Measurements from ENCODE around the gene PRDM4. TPM values are rescaled to one million over a fixed set of nuclear protein-coding genes. Genes with fewer than 3 reads are reported as not detected.
"Not testable (repeated sequence)": the region's sequence is repeated elsewhere in the genome, so short reads cannot be mapped to it uniquely, and the experiment has no call there.

PRDM4 gene
- total and polyA plus RNA-seq, 2 donors = 10.5 to 12.8 TPM

- not testable (repeated sequence) for H3K4me3 ChIP-seq (ENCODE audit: low read length in 2 of 2); H3K27ac ChIP-seq (ENCODE audit: low read depth in 1 of 2, low read length in 1 of 2); H3K9me3 ChIP-seq (ENCODE audit: control insufficient read depth in 2 of 2, insufficient read depth in 1 of 2, low read length in 1 of 2); H3K27me3 ChIP-seq (ENCODE audit: control insufficient read depth in 2 of 2, insufficient read depth in 1 of 2, low read length in 1 of 2); H3K36me3 ChIP-seq (ENCODE audit: control insufficient read depth in 2 of 2, insufficient read depth in 2 of 2, low read length in 1 of 2); DNase-seq (ENCODE audit: low read depth in 6 of 9, low spot score in 9 of 9); H3K4me1 ChIP-seq (ENCODE audit: control insufficient read depth in 2 of 2, insufficient read depth in 2 of 2, low read length in 2 of 2)
- no CpG with 5 or more reads among the region's 1 CpG for WGBS
These were observed 33.2 kb downstream of the PRDM4 start for GRCh38 chr12:107727742-107728141.

DNA sequence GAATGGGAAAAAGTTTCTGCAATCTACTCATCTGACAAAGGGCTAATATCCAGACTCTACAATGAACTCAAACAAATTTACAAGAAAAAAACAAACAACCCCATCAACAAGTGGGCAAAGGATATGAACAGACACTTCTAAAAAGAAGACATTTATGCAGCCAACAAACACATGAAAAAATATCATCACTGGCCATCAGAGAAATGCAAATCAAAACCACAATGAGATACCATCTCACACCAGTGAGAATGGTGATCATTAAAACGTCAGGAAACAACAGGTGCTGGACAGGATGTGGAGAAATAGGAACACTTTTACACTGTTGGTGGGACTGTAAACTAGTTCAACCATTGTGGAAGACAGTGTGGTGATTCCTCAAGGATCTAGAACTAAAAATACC, 33.6 kb downstream of the PRDM4 start:
- not testable (repeated sequence) for H3K9me3 ChIP-seq (ENCODE audit: control insufficient read depth in 2 of 2, insufficient read depth in 1 of 2, low read length in 1 of 2); H3K27ac ChIP-seq (ENCODE audit: low read depth in 1 of 2, low read length in 1 of 2); H3K4me3 ChIP-seq (ENCODE audit: low read length in 2 of 2); H3K27me3 ChIP-seq (ENCODE audit: control insufficient read depth in 2 of 2, insufficient read depth in 1 of 2, low read length in 1 of 2); H3K4me1 ChIP-seq (ENCODE audit: control insufficient read depth in 2 of 2, insufficient read depth in 2 of 2, low read length in 2 of 2); H3K36me3 ChIP-seq (ENCODE audit: control insufficient read depth in 2 of 2, insufficient read depth in 2 of 2, low read length in 1 of 2); DNase-seq (ENCODE audit: low read depth in 6 of 9, low spot score in 9 of 9)
- WGBS = 53% methylated on average over 1 of the region's 1 CpG

GRCh38 chr12:107718606-107719005, 42.3 kb downstream of the PRDM4 start:
- H3K4me1 ChIP-seq (ENCODE audit: control insufficient read depth in 2 of 2, insufficient read depth in 2 of 2, low read length in 2 of 2) = no peaks in the 10 kb centered on the region
- 100% methylated on average over 1 of the region's 1 CpG for WGBS
- H3K4me3 ChIP-seq (ENCODE audit: low read length in 2 of 2) = no peak overlapping the region
- H3K36me3 ChIP-seq (ENCODE audit: control insufficient read depth in 2 of 2, insufficient read depth in 2 of 2, low read length in 1 of 2) = peaks cover 9 to 12% of the 10 kb centered on the region in 2 donors
- DNase-seq (ENCODE audit: low read depth in 6 of 9, low spot score in 9 of 9) = no peak
- H3K27ac ChIP-seq (ENCODE audit: low read depth in 1 of 2, low read length in 1 of 2) = no peak overlapping the region
- no peaks in the 10 kb centered on the region for H3K9me3 ChIP-seq (ENCODE audit: control insufficient read depth in 2 of 2, insufficient read depth in 1 of 2, low read length in 1 of 2)
- no peaks in the 10 kb centered on the region for H3K27me3 ChIP-seq (ENCODE audit: control insufficient read depth in 2 of 2, insufficient read depth in 1 of 2, low read length in 1 of 2)

DNA sequence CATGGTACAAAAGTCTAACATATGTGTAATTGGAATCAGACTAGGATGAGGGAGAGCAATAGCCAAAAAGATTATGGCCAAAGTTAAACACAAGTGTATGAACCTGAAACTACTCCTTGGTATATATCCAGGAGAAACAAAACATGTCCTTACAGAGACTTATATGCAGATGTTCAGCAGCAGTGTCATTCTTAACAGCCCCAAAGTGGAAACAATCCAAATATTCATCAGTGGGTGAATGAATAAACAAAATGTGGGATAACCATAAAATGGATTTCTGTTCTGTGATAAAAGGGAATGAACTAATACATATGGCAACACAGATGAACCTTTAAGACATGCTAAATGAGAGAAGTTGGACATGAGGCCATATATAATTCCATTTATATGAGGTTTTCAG, 45.2 kb downstream of the PRDM4 start:
- Histone ChIP-seq H3K4me1 (ENCODE audit: control insufficient read depth in 2 of 2, insufficient read depth in 2 of 2, low read length in 2 of 2) (no peaks in the 10 kb centered on the region), H3K27me3 (ENCODE audit: control insufficient read depth in 2 of 2, insufficient read depth in 1 of 2, low read length in 1 of 2) (no peaks in the 10 kb centered on the region), H3K9me3 (ENCODE audit: control insufficient read depth in 2 of 2, insufficient read depth in 1 of 2, low read length in 1 of 2) (no peaks in the 10 kb centered on the region), H3K27ac (ENCODE audit: low read depth in 1 of 2, low read length in 1 of 2) (no peak overlapping the region), H3K4me3 (ENCODE audit: low read length in 2 of 2) (no peak overlapping the region), H3K36me3 (ENCODE audit: control insufficient read depth in 2 of 2, insufficient read depth in 2 of 2, low read length in 1 of 2) (peaks cover 29 to 33% of the 10 kb centered on the region in 2 donors)
- DNase-seq (ENCODE audit: low read depth in 6 of 9, low spot score in 9 of 9) = no peak

DNA sequence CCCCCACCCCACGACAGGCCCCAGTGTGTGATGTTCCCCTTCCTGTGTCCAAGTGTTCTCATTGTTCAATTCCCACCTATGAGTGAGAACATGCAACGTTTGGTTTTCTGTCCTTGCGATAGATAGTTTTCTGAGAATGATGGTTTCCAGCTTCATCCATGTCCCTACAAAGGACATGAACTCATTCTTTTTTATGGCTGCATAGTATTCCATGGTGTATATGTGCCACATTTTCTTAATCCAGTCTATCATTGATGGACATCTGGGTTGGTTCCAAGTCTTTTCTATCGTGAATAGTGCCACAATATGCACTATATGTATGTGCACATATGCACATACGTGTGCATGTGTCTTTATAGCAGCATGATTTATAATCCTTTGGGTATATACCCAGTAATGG, 55.4 kb downstream of the PRDM4 start:
- peaks cover 43 to 55% of the 10 kb centered on the region in 2 donors for H3K36me3 ChIP-seq (ENCODE audit: control insufficient read depth in 2 of 2, insufficient read depth in 2 of 2, low read length in 1 of 2)
- not testable (repeated sequence) for H3K9me3 ChIP-seq (ENCODE audit: control insufficient read depth in 2 of 2, insufficient read depth in 1 of 2, low read length in 1 of 2); DNase-seq (ENCODE audit: low read depth in 6 of 9, low spot score in 9 of 9)

GRCh38 chr12:107704041-107704440, 56.9 kb downstream of the PRDM4 start:
- no peak for DNase-seq (ENCODE audit: low read depth in 6 of 9, low spot score in 9 of 9)
- no peaks in the 10 kb centered on the region for H3K27me3 ChIP-seq (ENCODE audit: control insufficient read depth in 2 of 2, insufficient read depth in 1 of 2, low read length in 1 of 2)
- whole genome bisulfite sequencing = 98% methylated on average over 5 of the region's 5 CpGs
- H3K9me3 ChIP-seq (ENCODE audit: control insufficient read depth in 2 of 2, insufficient read depth in 1 of 2, low read length in 1 of 2) = no peaks in the 10 kb centered on the region
- no peaks in the 10 kb centered on the region for H3K4me1 ChIP-seq (ENCODE audit: control insufficient read depth in 2 of 2, insufficient read depth in 2 of 2, low read length in 2 of 2)
- H3K36me3 ChIP-seq (ENCODE audit: control insufficient read depth in 2 of 2, insufficient read depth in 2 of 2, low read length in 1 of 2) = peaks cover 45 to 61% of the 10 kb centered on the region in 2 donors
- no peak overlapping the region for H3K4me3 ChIP-seq (ENCODE audit: low read length in 2 of 2)
- H3K27ac ChIP-seq (ENCODE audit: low read depth in 1 of 2, low read length in 1 of 2) = no peak overlapping the region

More for the DNA sequence above, 55.4 kb downstream of the PRDM4 start:
- WGBS = 99% methylated on average over 5 of the region's 5 CpGs
- H3K27me3 ChIP-seq (ENCODE audit: control insufficient read depth in 2 of 2, insufficient read depth in 1 of 2, low read length in 1 of 2); H3K4me3 ChIP-seq (ENCODE audit: low read length in 2 of 2); H3K27ac ChIP-seq (ENCODE audit: low read depth in 1 of 2, low read length in 1 of 2); H3K4me1 ChIP-seq (ENCODE audit: control insufficient read depth in 2 of 2, insufficient read depth in 2 of 2, low read length in 2 of 2): not testable (repeated sequence)

- Histone ChIP-seq H3K4me1 (ENCODE audit: control insufficient read depth in 2 of 2, insufficient read depth in 2 of 2, low read length in 2 of 2) (no peaks in the 10 kb centered on the region), H3K4me3 (ENCODE audit: low read length in 2 of 2) (no peak overlapping the region), H3K9me3 (ENCODE audit: control insufficient read depth in 2 of 2, insufficient read depth in 1 of 2, low read length in 1 of 2) (no peaks in the 10 kb centered on the region), H3K36me3 (ENCODE audit: control insufficient read depth in 2 of 2, insufficient read depth in 2 of 2, low read length in 1 of 2) (peaks cover 53 to 65% of the 10 kb centered on the region in 2 donors), H3K27me3 (ENCODE audit: control insufficient read depth in 2 of 2, insufficient read depth in 1 of 2, low read length in 1 of 2) (no peaks in the 10 kb centered on the region), H3K27ac (ENCODE audit: low read depth in 1 of 2, low read length in 1 of 2) (no peak overlapping the region)
- no peak for DNase-seq (ENCODE audit: low read depth in 6 of 9, low spot score in 9 of 9)
- over 99% methylated on average over 4 of the region's 4 CpGs for WGBS
These were observed 58.8 kb downstream of the PRDM4 start for GRCh38 chr12:107702106-107702505.

DNA sequence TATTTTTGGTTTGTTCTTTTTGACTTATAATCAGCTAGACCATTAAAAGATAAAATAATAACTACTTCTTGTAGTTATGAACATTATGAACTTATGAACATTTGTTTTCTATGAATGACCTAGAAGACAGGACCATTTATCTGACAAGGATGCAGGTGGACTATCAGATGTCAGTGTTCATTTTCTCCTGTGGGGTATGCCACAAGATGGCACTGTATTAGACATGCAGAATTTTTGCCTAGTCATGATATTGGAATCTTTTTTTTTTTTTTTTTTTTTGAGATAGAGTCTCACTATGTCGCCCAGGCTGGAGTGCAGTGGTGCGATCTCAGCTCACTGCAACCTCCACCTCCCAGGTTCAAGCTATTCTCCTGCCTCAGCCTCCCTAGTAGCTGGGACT, 65.2 kb downstream of the PRDM4 start:
- not testable (repeated sequence) for H3K4me1 ChIP-seq (ENCODE audit: control insufficient read depth in 2 of 2, insufficient read depth in 2 of 2, low read length in 2 of 2); H3K9me3 ChIP-seq (ENCODE audit: control insufficient read depth in 2 of 2, insufficient read depth in 1 of 2, low read length in 1 of 2); DNase-seq (ENCODE audit: low read depth in 6 of 9, low spot score in 9 of 9); H3K27ac ChIP-seq (ENCODE audit: low read depth in 1 of 2, low read length in 1 of 2); H3K4me3 ChIP-seq (ENCODE audit: low read length in 2 of 2); H3K27me3 ChIP-seq (ENCODE audit: control insufficient read depth in 2 of 2, insufficient read depth in 1 of 2, low read length in 1 of 2)
- 96% methylated on average over 2 of the region's 2 CpGs for WGBS
- H3K36me3 ChIP-seq (ENCODE audit: control insufficient read depth in 2 of 2, insufficient read depth in 2 of 2, low read length in 1 of 2) = peaks cover 51 to 75% of the 10 kb centered on the region in 2 donors

- Histone ChIP-seq H3K27ac (ENCODE audit: low read depth in 1 of 2, low read length in 1 of 2) (peak within 1 kb of the TSS; percentile 94 to 95), H3K36me3 (ENCODE audit: control insufficient read depth in 2 of 2, insufficient read depth in 2 of 2, low read length in 1 of 2) (peaks cover 15 to 21% of the 10 kb centered on the region in 2 donors), H3K4me3 (ENCODE audit: low read length in 2 of 2) (peak within 1 kb of the TSS; percentile 64 to 98), H3K27me3 (ENCODE audit: control insufficient read depth in 2 of 2, insufficient read depth in 1 of 2, low read length in 1 of 2) (no peaks in the 10 kb centered on the region), H3K4me1 (ENCODE audit: control insufficient read depth in 2 of 2, insufficient read depth in 2 of 2, low read length in 2 of 2) (peaks cover 11 to 12% of the 10 kb centered on the region in 2 donors), H3K9me3 (ENCODE audit: control insufficient read depth in 2 of 2, insufficient read depth in 1 of 2, low read length in 1 of 2) (no peaks in the 10 kb centered on the region)
- WGBS = under 1% methylated on average over 51 of the region's 51 CpGs
- DNase-seq (ENCODE audit: low read depth in 6 of 9, low spot score in 9 of 9) = peak; percentile 93 to 99 (median 98)
These were observed 75.3 kb downstream of the PRDM4 start, which contains the start of gene PWP1 for GRCh38 chr12:107685360-107686248. TSS of gene PWP1 (plus strand) at chr12:107685799. CDS start at chr12:107685900, 101 bp downstream.
